Measurements from ENCODE around the gene PALLD. TPM values are rescaled to one million over a fixed set of nuclear protein-coding genes. Genes with fewer than 3 reads are reported as not detected.

Gene PALLD
- total and polyA plus RNA-seq, 2 of the 13 experiments (the other 11 are each of a cell fraction or from before 2014, with no cell fraction given), result 0.50 to 1.5 TPM

DNA sequence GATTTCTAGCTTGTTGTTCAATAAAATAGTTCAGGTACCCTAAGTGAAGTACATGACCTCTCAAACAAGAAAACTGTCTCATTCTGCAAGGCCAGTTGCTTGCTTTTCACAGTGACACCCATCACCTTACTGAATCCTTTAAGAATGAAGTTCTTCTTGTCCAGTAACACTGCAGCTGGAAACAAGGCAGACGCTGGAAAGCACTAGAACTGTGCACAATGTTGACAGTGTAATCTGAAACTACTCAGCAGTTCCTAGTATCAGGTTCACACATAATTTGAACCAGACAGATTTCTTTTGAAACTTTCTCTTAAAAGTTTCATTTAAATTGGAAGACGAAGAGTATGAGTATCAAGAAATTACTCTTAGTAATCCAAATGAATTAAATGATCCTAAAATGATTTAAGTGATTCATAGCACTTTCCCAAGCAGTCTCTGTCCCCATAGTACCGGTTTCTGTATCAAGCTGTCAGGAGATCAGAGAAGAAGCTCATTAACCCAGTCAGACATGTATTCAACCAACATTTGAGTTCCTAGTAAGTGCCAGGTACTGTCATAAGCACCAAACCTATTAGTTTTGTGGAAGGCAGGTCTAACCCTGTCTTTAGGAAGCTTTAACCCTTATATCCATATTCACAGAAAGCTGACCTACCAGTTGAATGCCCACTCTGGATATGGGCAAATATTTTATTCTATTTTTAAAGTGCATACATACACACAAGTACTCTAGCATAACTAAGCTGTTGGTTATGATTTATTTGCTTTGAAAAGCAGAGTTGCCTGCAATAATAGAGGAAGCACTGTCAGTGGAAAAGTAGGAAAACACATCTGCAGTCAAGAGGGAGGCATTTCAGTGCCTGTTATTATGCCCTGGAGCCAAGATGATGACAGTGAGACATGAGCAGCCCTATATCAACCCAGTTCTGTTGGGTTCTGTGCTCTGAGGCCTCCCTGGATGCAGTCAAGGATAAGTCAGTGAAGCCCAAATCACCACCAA is 63.6 kb downstream of the PALLD start (continued):
- TF ChIP-seq, protein P1, sequence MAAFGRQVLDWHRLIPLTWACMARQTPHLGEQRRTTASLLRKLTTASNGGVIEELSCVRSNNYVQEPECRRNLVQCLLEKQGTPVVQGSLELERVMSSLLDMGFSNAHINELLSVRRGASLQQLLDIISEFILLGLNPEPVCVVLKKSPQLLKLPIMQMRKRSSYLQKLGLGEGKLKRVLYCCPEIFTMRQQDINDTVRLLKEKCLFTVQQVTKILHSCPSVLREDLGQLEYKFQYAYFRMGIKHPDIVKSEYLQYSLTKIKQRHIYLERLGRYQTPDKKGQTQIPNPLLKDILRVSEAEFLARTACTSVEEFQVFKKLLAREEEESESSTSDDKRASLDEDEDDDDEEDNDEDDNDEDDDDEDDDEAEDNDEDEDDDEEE (CRISPR knock-in tag; IDR thresholded peaks at IDR 0.05), result no peak

DNA sequence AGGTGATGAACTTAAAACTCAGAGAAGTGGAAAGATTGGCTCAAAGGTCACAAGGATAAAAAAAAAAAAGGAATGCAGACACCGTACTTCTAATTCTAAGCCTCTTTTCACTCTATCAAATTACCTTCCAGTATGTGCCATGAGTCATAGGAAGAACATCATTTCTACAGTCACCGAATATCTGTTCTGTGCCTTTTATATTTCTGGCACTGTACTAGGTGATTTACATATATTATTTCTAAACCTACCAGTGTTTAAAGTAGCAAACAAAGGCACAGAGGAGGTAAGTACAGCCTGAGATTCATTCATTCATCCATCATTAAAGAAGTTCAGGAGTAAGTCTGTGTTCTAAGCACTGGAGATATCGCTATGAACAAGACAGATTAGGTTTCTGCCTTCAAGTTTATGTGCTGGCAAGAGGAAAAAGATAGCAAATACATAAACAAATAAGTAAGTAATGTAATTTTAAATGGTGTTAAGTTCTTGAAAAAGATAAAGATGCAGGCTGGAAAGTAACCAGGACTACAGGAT is 65.3 kb downstream of the PALLD start:
- no TSS peak for BruUV-seq (replicated peaks)
- H3K9me3 ChIP-seq (ENCODE audit: low read length), result no peaks in the 10 kb centered on the region
- H3K79me2 ChIP-seq (ENCODE audit: insufficient read depth, low read length), result no peaks in the 10 kb centered on the region
- H3K4me2 ChIP-seq (ENCODE audit: low read depth, low read length), result no peak overlapping the region
- POLR2A ChIA-PET, result no interaction called here
- no peak overlapping the region for H3K9ac ChIP-seq (ENCODE audit: insufficient read depth, low read depth, low read length)
- no peak for ATAC-seq
- intact Hi-C loops (cut with micrococcal nuclease; ENCODE audit: unreplicated experiment) (no loop called here), in situ Hi-C loops (cut with HindIII; ENCODE audit: extremely low pct_ligation_motif_present, low pct_unique_long_range_greater_than_20kb) (no loop called here)
- FAIRE-seq, result no peak
- H3K27ac ChIP-seq (ENCODE audit: extremely low read length, insufficient read depth, low read length), result no peak overlapping the region
- H4K20me1 ChIP-seq (ENCODE audit: insufficient read depth, low read length), result no peaks in the 10 kb centered on the region
- WGBS (ENCODE audit: low lambda C conversion rate), result 26% methylated on average over 3 of the region's 3 CpGs
- no peaks in the 10 kb centered on the region for H3K4me1 ChIP-seq (ENCODE audit: insufficient read depth, low read length)
- no peaks in the 10 kb centered on the region for H3K36me3 ChIP-seq (replicated peaks in 1 of 2; ENCODE audit: control insufficient read depth in 1 of 2, insufficient read depth in 2 of 2, low read length in 2 of 2)
- H2AFZ ChIP-seq (ENCODE audit: low read length), result no peak overlapping the region
- DNase-seq (ENCODE audit: low spot score), result no peak
- no peak overlapping the region for H3K4me3 ChIP-seq (replicated peaks in 1 of 3; ENCODE audit: insufficient read depth in 1 of 3, low read depth in 2 of 3, low read length in 3 of 3)
- CTCF ChIA-PET (ENCODE audit: low intra/inter-chr PET ratio, low total read pairs), result no interaction called here
- no peaks in the 10 kb centered on the region; a peak in 1 of 5 replicates for H3K27me3 ChIP-seq (ENCODE audit: control insufficient read depth in 1 of 2, insufficient read depth in 2 of 2, low read length in 2 of 2)
- TF ChIP-seq NR2F2 (IDR thresholded peaks at IDR 0.05; ENCODE audit: borderline replicate concordance, low read depth), result no peak

DNA sequence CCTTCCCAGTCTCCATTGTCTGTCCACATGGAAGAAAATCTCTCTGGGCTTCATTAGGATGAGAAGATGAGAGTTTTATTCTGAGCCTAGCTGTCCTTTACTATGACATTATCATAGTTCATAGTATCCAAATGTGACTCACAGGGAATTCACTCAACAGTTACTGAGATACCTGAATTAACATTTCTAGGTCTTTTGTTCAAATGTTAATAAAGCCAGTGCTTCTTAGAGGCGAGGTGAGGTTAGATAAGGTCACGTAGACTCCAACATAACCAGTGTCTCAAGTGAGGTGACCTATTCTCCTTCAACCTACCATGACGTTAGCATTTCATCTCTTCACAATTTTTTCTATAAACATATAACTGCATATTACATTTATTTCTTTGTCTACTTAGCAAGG is 67.2 kb downstream of the PALLD start:
- Histone ChIP-seq H3K4me3 (replicated peaks in 1 of 3; ENCODE audit: insufficient read depth in 1 of 3, low read depth in 2 of 3, low read length in 3 of 3) (no peak overlapping the region), H3K9ac (ENCODE audit: insufficient read depth, low read depth, low read length) (no peak overlapping the region), H3K4me1 (ENCODE audit: insufficient read depth, low read length) (no peaks in the 10 kb centered on the region), H3K27ac (ENCODE audit: extremely low read length, insufficient read depth, low read length) (no peak overlapping the region), H2AFZ (ENCODE audit: low read length) (no peak overlapping the region), H3K9me3 (ENCODE audit: low read length) (no peaks in the 10 kb centered on the region), H4K20me1 (ENCODE audit: insufficient read depth, low read length) (no peaks in the 10 kb centered on the region), H3K79me2 (ENCODE audit: insufficient read depth, low read length) (no peaks in the 10 kb centered on the region), H3K36me3 (replicated peaks in 1 of 2; ENCODE audit: control insufficient read depth in 1 of 2, insufficient read depth in 2 of 2, low read length in 2 of 2) (no peaks in the 10 kb centered on the region), H3K27me3 (ENCODE audit: control insufficient read depth in 1 of 2, insufficient read depth in 2 of 2, low read length in 2 of 2) (no peaks in the 10 kb centered on the region), H3K4me2 (ENCODE audit: low read depth, low read length) (no peak overlapping the region)
- DNase-seq (ENCODE audit: low spot score) (no peak), FAIRE-seq (no peak), ATAC-seq (no peak)
- intact Hi-C loops (cut with micrococcal nuclease; ENCODE audit: unreplicated experiment) (no loop called here), in situ Hi-C loops (cut with HindIII; ENCODE audit: extremely low pct_ligation_motif_present, low pct_unique_long_range_greater_than_20kb) (no loop called here)
- ChIA-PET CTCF (ENCODE audit: low intra/inter-chr PET ratio, low total read pairs) (no interaction called here), POLR2A (no interaction called here)
- WGBS (ENCODE audit: low lambda C conversion rate), result 6% methylated on average over 3 of the region's 3 CpGs
- BruUV-seq (replicated peaks), result no TSS peak
- no peak for TF ChIP-seq PHF5A (CRISPR knock-in tag; IDR thresholded peaks at IDR 0.05; ENCODE audit: low read depth, unreplicated experiment)
- TF ChIP-seq, protein P2, sequence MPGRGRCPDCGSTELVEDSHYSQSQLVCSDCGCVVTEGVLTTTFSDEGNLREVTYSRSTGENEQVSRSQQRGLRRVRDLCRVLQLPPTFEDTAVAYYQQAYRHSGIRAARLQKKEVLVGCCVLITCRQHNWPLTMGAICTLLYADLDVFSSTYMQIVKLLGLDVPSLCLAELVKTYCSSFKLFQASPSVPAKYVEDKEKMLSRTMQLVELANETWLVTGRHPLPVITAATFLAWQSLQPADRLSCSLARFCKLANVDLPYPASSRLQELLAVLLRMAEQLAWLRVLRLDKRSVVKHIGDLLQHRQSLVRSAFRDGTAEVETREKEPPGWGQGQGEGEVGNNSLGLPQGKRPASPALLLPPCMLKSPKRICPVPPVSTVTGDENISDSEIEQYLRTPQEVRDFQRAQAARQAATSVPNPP (CRISPR knock-in tag; IDR thresholded peaks at IDR 0.05), result no peak
- TF ChIP-seq ZNF138 (CRISPR knock-in tag; IDR thresholded peaks at IDR 0.05; ENCODE audit: low read depth), result no peak
- TF ChIP-seq, protein P3, sequence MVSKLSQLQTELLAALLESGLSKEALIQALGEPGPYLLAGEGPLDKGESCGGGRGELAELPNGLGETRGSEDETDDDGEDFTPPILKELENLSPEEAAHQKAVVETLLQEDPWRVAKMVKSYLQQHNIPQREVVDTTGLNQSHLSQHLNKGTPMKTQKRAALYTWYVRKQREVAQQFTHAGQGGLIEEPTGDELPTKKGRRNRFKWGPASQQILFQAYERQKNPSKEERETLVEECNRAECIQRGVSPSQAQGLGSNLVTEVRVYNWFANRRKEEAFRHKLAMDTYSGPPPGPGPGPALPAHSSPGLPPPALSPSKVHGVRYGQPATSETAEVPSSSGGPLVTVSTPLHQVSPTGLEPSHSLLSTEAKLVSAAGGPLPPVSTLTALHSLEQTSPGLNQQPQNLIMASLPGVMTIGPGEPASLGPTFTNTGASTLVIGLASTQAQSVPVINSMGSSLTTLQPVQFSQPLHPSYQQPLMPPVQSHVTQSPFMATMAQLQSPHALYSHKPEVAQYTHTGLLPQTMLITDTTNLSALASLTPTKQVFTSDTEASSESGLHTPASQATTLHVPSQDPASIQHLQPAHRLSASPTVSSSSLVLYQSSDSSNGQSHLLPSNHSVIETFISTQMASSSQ (IDR thresholded peaks at IDR 0.05; ENCODE audit: low read depth), result no peak
- TF ChIP-seq, protein P3 (CRISPR knock-in tag; IDR thresholded peaks at IDR 0.05; ENCODE audit: borderline replicate concordance), result no peak
- TF ChIP-seq NFYC (CRISPR knock-in tag; IDR thresholded peaks at IDR 0.05), result no peak
